HG03066 (cell line): ENCODE measurements around the gene ARL15.
"Not testable (repeated sequence)": the region's sequence is repeated elsewhere in the genome, so short reads cannot be mapped to it uniquely, and the experiment has no call there.

ENCODE experiments used
- ATAC-seq: cut with Tn5 transposase; IDR thresholded peaks from one replicate; pipeline ENCODE4 v1.9.1; 2021; ENCODE audit warnings: low read depth; ENCODE audit not compliant: unreplicated experiment

The ARL15 gene

GRCh38 chr5:53878015-53878414 is 432.4 kb downstream of the ARL15 start:
- no peak for ATAC-seq

GRCh38 chr5:53877243-53877642 is 433.1 kb downstream of the ARL15 start:
- no peak for ATAC-seq

- ATAC-seq, result no peak
These were observed 436.0 kb downstream of the ARL15 start for GRCh38 chr5:53874409-53874808.

- ATAC-seq, result no peak
These were observed 437.1 kb downstream of the ARL15 start for GRCh38 chr5:53873235-53873634.

- no peak for ATAC-seq
These were observed 438.6 kb downstream of the ARL15 start for GRCh38 chr5:53871775-53872174.

GRCh38 chr5:53871050-53871449 is 439.3 kb downstream of the ARL15 start:
- ATAC-seq, result no peak

- no peak for ATAC-seq
These were observed 451.5 kb downstream of the ARL15 start for GRCh38 chr5:53858700-53859456.

- ATAC-seq, result no peak
These were observed 453.9 kb downstream of the ARL15 start for GRCh38 chr5:53856506-53856905.

- ATAC-seq, result not testable (repeated sequence)
These were observed 473.4 kb downstream of the ARL15 start for GRCh38 chr5:53836851-53837430.

GRCh38 chr5:53834500-53834899 is 475.9 kb downstream of the ARL15 start:
- no peak for ATAC-seq
